ENCODE results near the gene NPM1.

DNA sequence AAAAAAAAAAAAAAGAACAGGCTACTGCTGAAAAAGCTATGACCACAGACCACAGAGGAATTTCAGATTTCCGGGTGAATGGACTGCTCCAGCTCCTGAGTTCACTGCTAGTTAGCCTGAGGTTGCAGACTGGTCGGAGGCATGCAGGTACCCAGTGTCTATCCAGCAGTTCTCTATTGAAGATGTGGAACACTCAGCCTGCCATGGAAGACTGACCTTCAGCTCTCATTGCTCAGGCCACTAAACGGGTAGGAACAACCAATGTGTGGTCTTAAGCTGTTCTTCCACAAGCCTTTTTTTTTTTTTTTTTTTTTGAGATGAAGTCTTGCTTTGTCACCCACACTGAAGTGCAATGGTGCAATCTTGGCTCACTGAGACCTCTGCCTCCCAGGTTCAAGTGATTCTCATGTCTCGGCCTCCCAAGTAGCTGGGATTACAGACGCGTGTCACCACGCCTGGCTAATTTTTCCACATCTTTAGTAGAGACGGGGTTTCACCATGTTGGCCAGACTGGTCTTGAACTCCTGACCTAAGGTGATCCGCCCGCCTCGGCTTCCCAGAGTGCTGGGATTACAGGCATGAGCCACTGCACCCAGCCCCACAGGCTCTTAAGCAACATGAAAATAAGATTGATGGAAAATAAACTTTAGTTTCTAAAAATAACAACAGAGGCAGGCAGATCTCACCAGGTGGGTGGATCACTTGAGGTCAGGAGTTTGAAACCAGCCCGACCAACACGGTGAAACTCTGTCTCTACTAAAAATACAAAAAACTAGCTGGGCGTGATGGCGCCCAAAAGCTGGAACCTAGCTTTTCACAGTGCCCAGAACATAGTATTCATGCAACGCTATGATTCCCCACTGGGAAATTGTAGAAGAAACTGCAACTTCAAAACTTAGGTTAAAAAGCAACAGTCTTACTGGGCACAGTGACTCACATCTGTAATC is 20.0 kb upstream of the NPM1 start:
- TF ChIP-seq, protein P1, sequence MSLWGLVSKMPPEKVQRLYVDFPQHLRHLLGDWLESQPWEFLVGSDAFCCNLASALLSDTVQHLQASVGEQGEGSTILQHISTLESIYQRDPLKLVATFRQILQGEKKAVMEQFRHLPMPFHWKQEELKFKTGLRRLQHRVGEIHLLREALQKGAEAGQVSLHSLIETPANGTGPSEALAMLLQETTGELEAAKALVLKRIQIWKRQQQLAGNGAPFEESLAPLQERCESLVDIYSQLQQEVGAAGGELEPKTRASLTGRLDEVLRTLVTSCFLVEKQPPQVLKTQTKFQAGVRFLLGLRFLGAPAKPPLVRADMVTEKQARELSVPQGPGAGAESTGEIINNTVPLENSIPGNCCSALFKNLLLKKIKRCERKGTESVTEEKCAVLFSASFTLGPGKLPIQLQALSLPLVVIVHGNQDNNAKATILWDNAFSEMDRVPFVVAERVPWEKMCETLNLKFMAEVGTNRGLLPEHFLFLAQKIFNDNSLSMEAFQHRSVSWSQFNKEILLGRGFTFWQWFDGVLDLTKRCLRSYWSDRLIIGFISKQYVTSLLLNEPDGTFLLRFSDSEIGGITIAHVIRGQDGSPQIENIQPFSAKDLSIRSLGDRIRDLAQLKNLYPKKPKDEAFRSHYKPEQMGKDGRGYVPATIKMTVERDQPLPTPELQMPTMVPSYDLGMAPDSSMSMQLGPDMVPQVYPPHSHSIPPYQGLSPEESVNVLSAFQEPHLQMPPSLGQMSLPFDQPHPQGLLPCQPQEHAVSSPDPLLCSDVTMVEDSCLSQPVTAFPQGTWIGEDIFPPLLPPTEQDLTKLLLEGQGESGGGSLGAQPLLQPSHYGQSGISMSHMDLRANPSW (CRISPR knock-in tag; conservative IDR thresholded peaks at IDR 0.05; ENCODE audit: low read depth), result no peak
- TF ChIP-seq SMAD3 (CRISPR knock-in tag; IDR thresholded peaks at IDR 0.05; ENCODE audit: borderline replicate concordance), result no peak
- no peak for TF ChIP-seq TEAD4 (CRISPR knock-in tag; IDR thresholded peaks at IDR 0.05)
- TF ChIP-seq NR1H2 (CRISPR knock-in tag; IDR thresholded peaks at IDR 0.05), result no peak
- TF ChIP-seq, protein P2, sequence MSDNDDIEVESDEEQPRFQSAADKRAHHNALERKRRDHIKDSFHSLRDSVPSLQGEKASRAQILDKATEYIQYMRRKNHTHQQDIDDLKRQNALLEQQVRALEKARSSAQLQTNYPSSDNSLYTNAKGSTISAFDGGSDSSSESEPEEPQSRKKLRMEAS (CRISPR knock-in tag; IDR thresholded peaks at IDR 0.05), result no peak
- no peak for TF ChIP-seq SMAD4 (CRISPR knock-in tag; IDR thresholded peaks at IDR 0.05)
- no peak for TF ChIP-seq FOXP1 (CRISPR knock-in tag; IDR thresholded peaks at IDR 0.05; ENCODE audit: borderline replicate concordance)
- TF ChIP-seq, protein P3, sequence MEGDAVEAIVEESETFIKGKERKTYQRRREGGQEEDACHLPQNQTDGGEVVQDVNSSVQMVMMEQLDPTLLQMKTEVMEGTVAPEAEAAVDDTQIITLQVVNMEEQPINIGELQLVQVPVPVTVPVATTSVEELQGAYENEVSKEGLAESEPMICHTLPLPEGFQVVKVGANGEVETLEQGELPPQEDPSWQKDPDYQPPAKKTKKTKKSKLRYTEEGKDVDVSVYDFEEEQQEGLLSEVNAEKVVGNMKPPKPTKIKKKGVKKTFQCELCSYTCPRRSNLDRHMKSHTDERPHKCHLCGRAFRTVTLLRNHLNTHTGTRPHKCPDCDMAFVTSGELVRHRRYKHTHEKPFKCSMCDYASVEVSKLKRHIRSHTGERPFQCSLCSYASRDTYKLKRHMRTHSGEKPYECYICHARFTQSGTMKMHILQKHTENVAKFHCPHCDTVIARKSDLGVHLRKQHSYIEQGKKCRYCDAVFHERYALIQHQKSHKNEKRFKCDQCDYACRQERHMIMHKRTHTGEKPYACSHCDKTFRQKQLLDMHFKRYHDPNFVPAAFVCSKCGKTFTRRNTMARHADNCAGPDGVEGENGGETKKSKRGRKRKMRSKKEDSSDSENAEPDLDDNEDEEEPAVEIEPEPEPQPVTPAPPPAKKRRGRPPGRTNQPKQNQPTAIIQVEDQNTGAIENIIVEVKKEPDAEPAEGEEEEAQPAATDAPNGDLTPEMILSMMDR (IDR thresholded peaks at IDR 0.05), result no peak
- TF ChIP-seq, protein P4, sequence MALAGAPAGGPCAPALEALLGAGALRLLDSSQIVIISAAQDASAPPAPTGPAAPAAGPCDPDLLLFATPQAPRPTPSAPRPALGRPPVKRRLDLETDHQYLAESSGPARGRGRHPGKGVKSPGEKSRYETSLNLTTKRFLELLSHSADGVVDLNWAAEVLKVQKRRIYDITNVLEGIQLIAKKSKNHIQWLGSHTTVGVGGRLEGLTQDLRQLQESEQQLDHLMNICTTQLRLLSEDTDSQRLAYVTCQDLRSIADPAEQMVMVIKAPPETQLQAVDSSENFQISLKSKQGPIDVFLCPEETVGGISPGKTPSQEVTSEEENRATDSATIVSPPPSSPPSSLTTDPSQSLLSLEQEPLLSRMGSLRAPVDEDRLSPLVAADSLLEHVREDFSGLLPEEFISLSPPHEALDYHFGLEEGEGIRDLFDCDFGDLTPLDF (CRISPR knock-in tag; IDR thresholded peaks at IDR 0.05), result no peak
- no peak for TF ChIP-seq SP1 (CRISPR knock-in tag; conservative IDR thresholded peaks at IDR 0.05)
- no peak for TF ChIP-seq ETV6 (CRISPR knock-in tag; IDR thresholded peaks at IDR 0.05)
- no peak for TF ChIP-seq KAT7 (CRISPR knock-in tag; IDR thresholded peaks at IDR 0.05; ENCODE audit: borderline replicate concordance)
